Stimulated activated effector memory CD8-positive, alpha-beta T cell treated with anti-CD3 and anti-CD28 coated beads, Interleukin-12 subunit alpha, Interleukin-12 subunit beta, amount 100 ng/mL, for 72 hours (primary cell): ENCODE data around the gene SCLT1.

ENCODE experiments used
- ATAC-seq: fragments of 150-1000 bp; cut with Tn5 transposase; 2 replicates; pipeline ENCODE4 v1.10.0; 2021
- DNase-seq, 2 donors: peaks; one replicate each; pipeline ENCODE4 v3.0.0; 2021 to 2022; ENCODE audit warnings: low spot score in 2 of 2
- H3K27ac Mint-ChIP-seq: one replicate; pipeline ENCODE4 v1.8.0; 2022; ENCODE audit warnings: mild to moderate bottlenecking, mixed read lengths
- H3K36me3 Mint-ChIP-seq: one replicate; pipeline ENCODE4 v1.8.0; 2022; ENCODE audit warnings: mild to moderate bottlenecking, mixed read lengths
- H3K4me1 Mint-ChIP-seq: one replicate; pipeline ENCODE4 v1.8.0; 2022; ENCODE audit warnings: mixed read lengths
- H3K4me3 Mint-ChIP-seq: one replicate; pipeline ENCODE4 v1.8.0; 2022; ENCODE audit warnings: mild to moderate bottlenecking, mixed read lengths
- H3K9me3 Mint-ChIP-seq: one replicate; pipeline ENCODE4 v1.8.0; 2022; ENCODE audit warnings: mixed read lengths

Gene SCLT1

GRCh38 chr4:128859887-128860677 lies 233.3 kb downstream of the SCLT1 start:
- no peaks in the 10 kb centered on the region for H3K9me3 Mint-ChIP-seq
- H3K36me3 Mint-ChIP-seq = peaks cover 100% of the 10 kb centered on the region
- no peak overlapping the region for H3K4me3 Mint-ChIP-seq
- ATAC-seq = no peak
- H3K4me1 Mint-ChIP-seq = peaks cover 63% of the 10 kb centered on the region
- no peak for DNase-seq
- peak overlapping the region; percentile 84 for H3K27ac Mint-ChIP-seq

GRCh38 chr4:128858879-128859671 lies 234.3 kb downstream of the SCLT1 start:
- H3K27ac Mint-ChIP-seq = no peak overlapping the region
- H3K9me3 Mint-ChIP-seq = no peaks in the 10 kb centered on the region
- peaks cover 71% of the 10 kb centered on the region for H3K4me1 Mint-ChIP-seq
- peaks cover 100% of the 10 kb centered on the region for H3K36me3 Mint-ChIP-seq
- peak in 1 of 2 donors; percentile 18 for DNase-seq
- no peak for ATAC-seq
- H3K4me3 Mint-ChIP-seq = no peak overlapping the region

GRCh38 chr4:128856246-128856645 lies 237.1 kb downstream of the SCLT1 start:
- H3K4me1 Mint-ChIP-seq = peaks cover 61% of the 10 kb centered on the region
- ATAC-seq = no peak
- DNase-seq = no peak
- no peaks in the 10 kb centered on the region for H3K9me3 Mint-ChIP-seq
- peaks cover 100% of the 10 kb centered on the region for H3K36me3 Mint-ChIP-seq
- H3K4me3 Mint-ChIP-seq = no peak overlapping the region
- H3K27ac Mint-ChIP-seq = peak overlapping the region; percentile 50

GRCh38 chr4:128855621-128856020 lies 237.7 kb downstream of the SCLT1 start:
- H3K36me3 Mint-ChIP-seq = peaks cover 100% of the 10 kb centered on the region
- H3K27ac Mint-ChIP-seq = peak overlapping the region; percentile 80
- H3K4me1 Mint-ChIP-seq = peaks cover 56% of the 10 kb centered on the region
- ATAC-seq (no peak), DNase-seq (no peak)
- no peak overlapping the region for H3K4me3 Mint-ChIP-seq
- H3K9me3 Mint-ChIP-seq = no peaks in the 10 kb centered on the region

GRCh38 chr4:128854433-128854832 lies 238.9 kb downstream of the SCLT1 start:
- no peaks in the 10 kb centered on the region for H3K9me3 Mint-ChIP-seq
- H3K4me3 Mint-ChIP-seq = peak overlapping the region; percentile 27
- ATAC-seq (peak; percentile 98), DNase-seq (peak in 1 of 2 donors; percentile 56)
- H3K27ac Mint-ChIP-seq = peak overlapping the region; percentile 80
- H3K4me1 Mint-ChIP-seq = peaks cover 44% of the 10 kb centered on the region
- peaks cover 100% of the 10 kb centered on the region for H3K36me3 Mint-ChIP-seq

GRCh38 chr4:128853741-128854140 lies 239.6 kb downstream of the SCLT1 start:
- peaks cover 100% of the 10 kb centered on the region for H3K36me3 Mint-ChIP-seq
- H3K27ac Mint-ChIP-seq = peak overlapping the region; percentile 80
- DNase-seq = no peak
- peaks cover 37% of the 10 kb centered on the region for H3K4me1 Mint-ChIP-seq
- H3K4me3 Mint-ChIP-seq = no peak overlapping the region
- no peaks in the 10 kb centered on the region for H3K9me3 Mint-ChIP-seq
- ATAC-seq = no peak

GRCh38 chr4:128850252-128850651 lies 243.1 kb downstream of the SCLT1 start:
- DNase-seq (no peak), ATAC-seq (no peak)
- H3K4me3 Mint-ChIP-seq = no peak overlapping the region
- peaks cover 100% of the 10 kb centered on the region for H3K36me3 Mint-ChIP-seq
- peaks cover 37% of the 10 kb centered on the region for H3K4me1 Mint-ChIP-seq
- H3K9me3 Mint-ChIP-seq = no peaks in the 10 kb centered on the region
- peak overlapping the region; percentile 68 for H3K27ac Mint-ChIP-seq

GRCh38 chr4:128848461-128848860 lies 244.9 kb downstream of the SCLT1 start:
- peaks cover 100% of the 10 kb centered on the region for H3K36me3 Mint-ChIP-seq
- ATAC-seq (no peak), DNase-seq (no peak)
- H3K9me3 Mint-ChIP-seq = no peaks in the 10 kb centered on the region
- H3K4me3 Mint-ChIP-seq = no peak overlapping the region
- H3K4me1 Mint-ChIP-seq = peaks cover 20% of the 10 kb centered on the region
- peak overlapping the region; percentile 49 for H3K27ac Mint-ChIP-seq

GRCh38 chr4:128847082-128847724 lies 246.1 kb downstream of the SCLT1 start:
- Mint-ChIP-seq H3K9me3 (no peaks in the 10 kb centered on the region), H3K27ac (peak overlapping the region; percentile 49), H3K4me1 (peaks cover 20% of the 10 kb centered on the region), H3K4me3 (no peak overlapping the region), H3K36me3 (peaks cover 100% of the 10 kb centered on the region)
- ATAC-seq (no peak), DNase-seq (no peak)

GRCh38 chr4:128846063-128846462 lies 247.3 kb downstream of the SCLT1 start:
- Mint-ChIP-seq H3K27ac (peak overlapping the region; percentile 48), H3K36me3 (peaks cover 97% of the 10 kb centered on the region), H3K4me1 (peaks cover 24% of the 10 kb centered on the region), H3K9me3 (no peaks in the 10 kb centered on the region), H3K4me3 (no peak overlapping the region)
- ATAC-seq (no peak), DNase-seq (no peak)

- peaks cover 88% of the 10 kb centered on the region for H3K36me3 Mint-ChIP-seq
- H3K4me3 Mint-ChIP-seq = no peak overlapping the region
- peaks cover 33% of the 10 kb centered on the region for H3K4me1 Mint-ChIP-seq
- H3K27ac Mint-ChIP-seq = peak overlapping the region; percentile 65
- DNase-seq = no peak
- H3K9me3 Mint-ChIP-seq = no peaks in the 10 kb centered on the region
- no peak for ATAC-seq
Observed at GRCh38 chr4:128844931-128845330, 248.4 kb downstream of the SCLT1 start.

- peak overlapping the region; percentile 86 for H3K27ac Mint-ChIP-seq
- H3K9me3 Mint-ChIP-seq = no peaks in the 10 kb centered on the region
- peaks cover 44% of the 10 kb centered on the region for H3K4me1 Mint-ChIP-seq
- peaks cover 59% of the 10 kb centered on the region for H3K36me3 Mint-ChIP-seq
- no peak overlapping the region for H3K4me3 Mint-ChIP-seq
- no peak for ATAC-seq
- DNase-seq = no peak
Observed at GRCh38 chr4:128841402-128841801, 251.9 kb downstream of the SCLT1 start.

GRCh38 chr4:128840711-128841318 lies 252.5 kb downstream of the SCLT1 start:
- DNase-seq = no peak
- Mint-ChIP-seq H3K4me3 (no peak overlapping the region), H3K27ac (peak overlapping the region; percentile 86), H3K9me3 (no peaks in the 10 kb centered on the region), H3K4me1 (peaks cover 46% of the 10 kb centered on the region), H3K36me3 (peaks cover 56% of the 10 kb centered on the region)
- ATAC-seq = no peak

- H3K27ac Mint-ChIP-seq = peak overlapping the region; percentile 80
- peaks cover 53% of the 10 kb centered on the region for H3K36me3 Mint-ChIP-seq
- peaks cover 52% of the 10 kb centered on the region for H3K4me1 Mint-ChIP-seq
- ATAC-seq = no peak
- H3K9me3 Mint-ChIP-seq = no peaks in the 10 kb centered on the region
- H3K4me3 Mint-ChIP-seq = no peak overlapping the region
- no peak for DNase-seq
Observed at GRCh38 chr4:128837679-128838078, 255.7 kb downstream of the SCLT1 start.

- H3K27ac Mint-ChIP-seq = peak overlapping the region; percentile 80
- ATAC-seq (no peak), DNase-seq (no peak)
- H3K4me1 Mint-ChIP-seq = peaks cover 54% of the 10 kb centered on the region
- no peak overlapping the region for H3K4me3 Mint-ChIP-seq
- H3K9me3 Mint-ChIP-seq = no peaks in the 10 kb centered on the region
- H3K36me3 Mint-ChIP-seq = peaks cover 51% of the 10 kb centered on the region
Observed at GRCh38 chr4:128837198-128837597, 256.1 kb downstream of the SCLT1 start.
